ENCODE data around the gene MAML2. TPM values are rescaled to one million over a fixed set of nuclear protein-coding genes. Genes with fewer than 3 reads are reported as not detected.

The MAML2 gene
- total and polyA plus RNA-seq, 4 donors: 3.8 to 41.8 (median 13.7) TPM

DNA sequence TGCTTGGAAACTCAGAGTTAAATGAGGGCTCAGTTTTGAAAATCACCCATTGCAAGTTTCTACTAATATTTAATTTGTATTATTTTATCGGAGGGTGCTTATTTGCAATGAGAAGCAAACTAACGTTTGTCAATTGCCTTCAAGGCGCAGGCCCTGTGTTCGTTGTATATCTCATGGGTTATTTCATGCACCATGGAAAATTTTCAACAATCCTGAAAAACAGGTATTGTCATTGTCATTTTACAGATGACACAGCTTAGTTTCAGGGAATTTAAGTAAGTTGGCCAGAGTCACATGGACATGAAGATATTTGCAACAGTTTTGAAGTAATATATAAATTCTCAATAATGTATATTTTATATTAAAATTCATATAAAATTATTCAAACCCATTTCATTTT is 261.4 kb downstream of the MAML2 start:
- no peaks in the 10 kb centered on the region for H3K36me3 ChIP-seq (ENCODE audit: control insufficient read depth in 4 of 4, insufficient read depth in 4 of 4, low read length in 4 of 4)
- peaks cover under 1 to 10% (median 1%) of the 10 kb centered on the region in 5 donors for H3K4me1 ChIP-seq (ENCODE audit: control insufficient read depth in 5 of 5, insufficient read depth in 5 of 5, low read length in 5 of 5)
- TF ChIP-seq CTCF (IDR thresholded peaks at IDR 0.05; ENCODE audit: control extremely low read depth, extremely low read depth): no peak
- whole genome bisulfite sequencing, 2 donors: 85 to 87% methylated on average over 4 of the region's 4 CpGs
- no peak overlapping the region for H3K27ac ChIP-seq (ENCODE audit: low read depth in 1 of 2, low read length in 1 of 2)
- DNase-seq (no peak), ATAC-seq (ENCODE audit: insufficient read depth, low FRiP score) (no peak)
- H3K9ac ChIP-seq (ENCODE audit: insufficient read depth in 1 of 2, low read length in 2 of 2): no peak overlapping the region
- no peaks in the 10 kb centered on the region for H3K27me3 ChIP-seq (ENCODE audit: control insufficient read depth in 3 of 3, insufficient read depth in 3 of 3, low read length in 2 of 3)
- H3K4me3 ChIP-seq: no peak overlapping the region
- no peaks in the 10 kb centered on the region for H3K9me3 ChIP-seq (ENCODE audit: control insufficient read depth in 4 of 4, insufficient read depth in 3 of 4, low read length in 3 of 4)

- TF ChIP-seq CTCF (IDR thresholded peaks at IDR 0.05; ENCODE audit: control extremely low read depth, extremely low read depth): no peak
- no peaks in the 10 kb centered on the region for H3K27me3 ChIP-seq (ENCODE audit: control insufficient read depth in 3 of 3, insufficient read depth in 3 of 3, low read length in 2 of 3)
- no peaks in the 10 kb centered on the region for H3K36me3 ChIP-seq (ENCODE audit: control insufficient read depth in 4 of 4, insufficient read depth in 4 of 4, low read length in 4 of 4)
- no peaks in the 10 kb centered on the region for H3K9me3 ChIP-seq (ENCODE audit: control insufficient read depth in 4 of 4, insufficient read depth in 3 of 4, low read length in 3 of 4)
- 85 to 92% methylated on average over 4 of the region's 4 CpGs for WGBS, 2 donors
- H3K27ac ChIP-seq (ENCODE audit: low read depth in 1 of 2, low read length in 1 of 2): no peak overlapping the region
- no peak overlapping the region for H3K4me3 ChIP-seq
- DNase-seq: no peak
- no peak for ATAC-seq (ENCODE audit: insufficient read depth, low FRiP score)
- H3K4me1 ChIP-seq (ENCODE audit: control insufficient read depth in 5 of 5, insufficient read depth in 5 of 5, low read length in 5 of 5): peaks cover 0 to 14% (median 7%) of the 10 kb centered on the region in 5 donors
- H3K9ac ChIP-seq (ENCODE audit: insufficient read depth in 1 of 2, low read length in 2 of 2): no peak overlapping the region
These were observed 263.3 kb downstream of the MAML2 start for GRCh38 chr11:96079691-96080090.

GRCh38 chr11:96075532-96075959 is 267.4 kb downstream of the MAML2 start:
- Histone ChIP-seq H3K9me3 (ENCODE audit: control insufficient read depth in 4 of 4, insufficient read depth in 3 of 4, low read length in 3 of 4) (no peaks in the 10 kb centered on the region), H3K9ac (ENCODE audit: insufficient read depth in 1 of 2, low read length in 2 of 2) (no peak overlapping the region), H3K4me3 (no peak overlapping the region), H3K27ac (ENCODE audit: low read depth in 1 of 2, low read length in 1 of 2) (no peak overlapping the region), H3K4me1 (ENCODE audit: control insufficient read depth in 5 of 5, insufficient read depth in 5 of 5, low read length in 5 of 5) (peaks cover 0 to 14% (median 5%) of the 10 kb centered on the region in 5 donors), H3K36me3 (ENCODE audit: control insufficient read depth in 4 of 4, insufficient read depth in 4 of 4, low read length in 4 of 4) (peaks cover 0 to 9% (median 4%) of the 10 kb centered on the region in 4 donors), H3K27me3 (ENCODE audit: control insufficient read depth in 3 of 3, insufficient read depth in 3 of 3, low read length in 2 of 3) (no peaks in the 10 kb centered on the region)
- no peak for DNase-seq
- 73 to 77% methylated on average over 5 of the region's 5 CpGs for WGBS, 2 donors
- ATAC-seq (ENCODE audit: insufficient read depth, low FRiP score): no peak
- TF ChIP-seq CTCF (IDR thresholded peaks at IDR 0.05; ENCODE audit: control extremely low read depth, extremely low read depth): no peak
